IMR-90 (cell line): ENCODE data around the gene FER1L5. TPM values are rescaled to one million over a fixed set of nuclear protein-coding genes. Genes with fewer than 3 reads are reported as not detected.
A peak's percentile ranks its signal among the peaks of the same experiment; 100 is the strongest.

Experiments used
- ATAC-seq: fragments of 200-7000 bp; cut with Tn5 transposase; 2 replicates; pipeline ENCODE4 v1.9.1; 2020; ENCODE audit warnings: low read depth, mild to moderate bottlenecking, moderate library complexity
- BruUV-seq: library from RNA; stranded (reverse); fragments of 400-500 nt; replicated peaks from 2 replicates; lab custom pipeline; 2021; lab: Mats Ljungman, UMichigan
- CTCF ChIA-PET: fragments of 300-600 bp; formaldehyde crosslinking; extraction: SDS; loops from one replicate; lab custom pipeline; 2021; ENCODE audit warnings: antibody characterized with exemption; lab: Yijun Ruan, JAX
- POLR2A ChIA-PET: fragments of 300-600 bp; sonication (Branson Sonifier 250); formaldehyde crosslinking; loops from one replicate; lab custom pipeline; 2022; ENCODE audit warnings: antibody characterized with exemption; ENCODE audit not compliant: unreplicated experiment; lab: Charles Lee
- DNase-seq: peaks from one replicate; pipeline ENCODE4 v3.0.0; 2013
- H2AFZ ChIP-seq: replicated peaks from 2 replicates; pipeline ENCODE3; 2013; ENCODE audit warnings: low read length, mild to moderate bottlenecking; ENCODE audit not compliant: poor library complexity
- H2AK5ac ChIP-seq: 2 replicates; pipeline ENCODE4 v1.6.1; 2013; ENCODE audit warnings: low read depth, low read length, inconsistent platforms
- H2AK9ac ChIP-seq: replicated peaks from 2 replicates; pipeline ENCODE3; 2013; ENCODE audit warnings: mild to moderate bottlenecking, low read depth, low read length, moderate library complexity; ENCODE audit not compliant: poor library complexity
- H2BK120ac ChIP-seq: 2 replicates; pipeline ENCODE4 v1.6.1; 2013; ENCODE audit warnings: low read depth, low read length, inconsistent platforms
- H2BK15ac ChIP-seq: 3 replicates; pipeline ENCODE4 v1.6.1; 2013; ENCODE audit warnings: low read depth, low read length, inconsistent platforms
- H2BK20ac ChIP-seq: 2 replicates; pipeline ENCODE4 v1.6.1; 2013; ENCODE audit warnings: low read depth, mild to moderate bottlenecking, inconsistent platforms, low read length, moderate library complexity
- H2BK5ac ChIP-seq: 2 replicates; pipeline ENCODE4 v1.6.1; 2013; ENCODE audit warnings: mild to moderate bottlenecking, low read depth, low read length, inconsistent platforms; ENCODE audit not compliant: poor library complexity, severe bottlenecking
- H3K14ac ChIP-seq: replicated peaks from 2 replicates; pipeline ENCODE4 v1.6.1; 2013; ENCODE audit warnings: low read depth, low read length, inconsistent platforms
- H3K18ac ChIP-seq: 2 replicates; pipeline ENCODE4 v1.6.1; 2013; ENCODE audit warnings: low read depth, low read length, control low read depth
- H3K23ac ChIP-seq: 2 replicates; pipeline ENCODE4 v1.6.1; 2013; ENCODE audit warnings: low read depth, low read length, inconsistent platforms
- H3K27ac ChIP-seq: 2 replicates; pipeline ENCODE4 v1.5.1; 2013; ENCODE audit warnings: mild to moderate bottlenecking, control low read depth, low read length; ENCODE audit not compliant: insufficient read depth
- H3K27me3 ChIP-seq: 2 replicates; pipeline ENCODE4 v1.6.1; 2013; ENCODE audit warnings: low read length; ENCODE audit not compliant: control insufficient read depth, insufficient read depth
- H3K36me3 ChIP-seq: 2 replicates; pipeline ENCODE4 v1.6.1; 2013; ENCODE audit warnings: low read length, mixed read lengths; ENCODE audit not compliant: control insufficient read depth, insufficient read depth
- H3K4ac ChIP-seq: 2 replicates; pipeline ENCODE4 v1.6.1; 2013; ENCODE audit warnings: low read depth, low read length, inconsistent platforms
- H3K4me1 ChIP-seq: 2 replicates; pipeline ENCODE4 v1.6.1; 2013; ENCODE audit warnings: low read length, mixed read lengths; ENCODE audit not compliant: control insufficient read depth, insufficient read depth
- H3K4me2 ChIP-seq: 2 replicates; pipeline ENCODE4 v1.6.1; 2013; ENCODE audit warnings: low read depth, mild to moderate bottlenecking, control low read depth, low read length, moderate library complexity
- H3K4me3 ChIP-seq: 2 replicates; pipeline ENCODE4 v1.5.1; 2013; ENCODE audit warnings: low read depth, mild to moderate bottlenecking, control low read depth, low read length, moderate library complexity; ENCODE audit not compliant: insufficient read depth
- H3K56ac ChIP-seq: 2 replicates; pipeline ENCODE4 v1.6.1; 2013; ENCODE audit warnings: low read length, inconsistent platforms; ENCODE audit not compliant: insufficient read depth; ENCODE audit errors: extremely low read depth
- H3K79me1 ChIP-seq, 2 experiments: 2 replicates each; pipeline ENCODE4 v1.6.1; 2013; ENCODE audit warnings: low read length in 2 of 2, inconsistent platforms in 1 of 2, low read depth in 1 of 2
- H3K9ac ChIP-seq: 2 replicates; pipeline ENCODE4 v1.6.1; 2013; ENCODE audit warnings: low read depth, low read length, control low read depth
- H3K9me1 ChIP-seq: 2 replicates; pipeline ENCODE4 v1.6.1; 2013; ENCODE audit warnings: low read length, inconsistent platforms; ENCODE audit not compliant: insufficient read depth
- H3K9me3 ChIP-seq: 2 replicates; pipeline ENCODE4 v1.6.1; 2013; ENCODE audit warnings: low read length; ENCODE audit not compliant: control insufficient read depth, insufficient read depth
- H4K20me1 ChIP-seq: 2 replicates; pipeline ENCODE4 v1.6.1; 2013; ENCODE audit warnings: low read length, inconsistent platforms; ENCODE audit not compliant: insufficient read depth
- H4K5ac ChIP-seq: 2 replicates; pipeline ENCODE4 v1.6.1; 2013; ENCODE audit warnings: mild to moderate bottlenecking, low read depth, low read length, control low read depth
- H4K8ac ChIP-seq, 2 experiments: 2 replicates each; pipeline ENCODE4 v1.6.1; 2013; ENCODE audit warnings: low read depth in 2 of 2, low read length in 2 of 2, control low read depth in 1 of 2, inconsistent platforms in 1 of 2
- H4K91ac ChIP-seq: 2 replicates; pipeline ENCODE4 v1.6.1; 2013; ENCODE audit warnings: low read depth, low read length, inconsistent platforms; ENCODE audit not compliant: insufficient read depth
- BHLHE40 ChIP-seq: fragments of 150-350 bp; IDR thresholded peaks from 2 replicates; pipeline ENCODE4 v1.6.1; 2016; ENCODE audit warnings: mild to moderate bottlenecking, low read depth, low read length
- CEBPB ChIP-seq: IDR thresholded peaks from 2 replicates; pipeline ENCODE4 v1.6.1; 2012; ENCODE audit warnings: low read depth, low read length, improper control_type of control experiment
- CHD1 ChIP-seq: IDR thresholded peaks from 2 replicates; pipeline ENCODE4 v1.6.1; 2012; ENCODE audit warnings: low read depth, low read length, improper control_type of control experiment
- CTCF ChIP-seq: conservative IDR thresholded peaks from 2 replicates; pipeline ENCODE4 v1.5.1; 2012; ENCODE audit warnings: mild to moderate bottlenecking, low read depth, low read length, improper control_type of control experiment
- FOS ChIP-seq: fragments of 150-350 bp; IDR thresholded peaks from 2 replicates; pipeline ENCODE4 v1.6.1; 2016; ENCODE audit warnings: low read depth, low read length
- MAFK ChIP-seq: IDR thresholded peaks from 2 replicates; pipeline ENCODE4 v1.6.1; 2012; ENCODE audit warnings: low read depth, low read length, improper control_type of control experiment
- MAZ ChIP-seq: IDR thresholded peaks from 2 replicates; pipeline ENCODE4 v1.6.1; 2012; ENCODE audit warnings: low read depth, mild to moderate bottlenecking, low read length, improper control_type of control experiment, moderate library complexity, borderline replicate concordance
- MXI1 ChIP-seq: IDR thresholded peaks from 2 replicates; pipeline ENCODE4 v1.6.1; 2012; ENCODE audit warnings: low read depth, mild to moderate bottlenecking, low read length, moderate library complexity, borderline replicate concordance
- NFE2L2 ChIP-seq: fragments of 150-350 bp; IDR thresholded peaks from 2 replicates; pipeline ENCODE4 v1.6.1; 2016; ENCODE audit warnings: low read depth, mild to moderate bottlenecking, low read length
- RAD21 ChIP-seq: IDR thresholded peaks from 2 replicates; pipeline ENCODE4 v1.6.1; 2012; ENCODE audit warnings: low read length, improper control_type of control experiment
- RCOR1 ChIP-seq: IDR thresholded peaks from 2 replicates; pipeline ENCODE4 v1.6.1; 2012; ENCODE audit warnings: mild to moderate bottlenecking, low read length, improper control_type of control experiment; ENCODE audit not compliant: insufficient replicate concordance
- RFX5 ChIP-seq: IDR thresholded peaks from 2 replicates; pipeline ENCODE4 v1.8.0; 2012; ENCODE audit warnings: low read depth, mild to moderate bottlenecking, low read length, moderate library complexity
- SMC3 ChIP-seq: fragments of 150-350 bp; IDR thresholded peaks from 2 replicates; pipeline ENCODE4 v1.6.1; 2016; ENCODE audit warnings: low read depth, mild to moderate bottlenecking, antibody characterized with exemption, low read length, moderate library complexity
- WGBS, 2 experiments: methylation state at CpG; one replicate each; pipeline versions ENCODE4 v1.1.5 to v1.1.7; 2013; ENCODE audit warnings: missing lambda C conversion rate in 2 of 2; ENCODE audit not compliant: insufficient read length in 1 of 2; ENCODE audit errors: extremely low coverage in 2 of 2; 5-methylcytosine and 5-hydroxymethylcytosine counted together
- dilution Hi-C: fragments of 300-500 bp; cut with HindIII; formaldehyde crosslinking; loops from one replicate; pipeline ENCODE4 v1.14.3; 2018; ENCODE audit warnings: low sequenced_read_pairs; ENCODE audit not compliant: unreplicated experiment
- in situ Hi-C: fragments of 300-500 bp; cut with MboI; formaldehyde crosslinking; loops from 3 replicates; pipeline ENCODE4 v1.14.3; 2019; ENCODE audit warnings: low sequenced_read_pairs, inconsistent platforms, mixed read lengths
- intact Hi-C: fragments of 100-400 bp; cut with micrococcal nuclease; formaldehyde crosslinking; loops from 2 replicates; pipeline ENCODE4 v1.10.0; 2022
- polyA plus RNA-seq, 3 experiments: library from polyadenylated mRNA; depleted of rRNA; stranded (reverse); fragments of >200 nt; gene quantifications; 2 replicates each; pipeline ENCODE4 v1.2.3, GENCODE V29; 2012; ENCODE audit warnings: low replicate concordance in 1 of 3
- total RNA-seq: library from RNA; depleted of rRNA; stranded (reverse); fragments of >200 nt; gene quantifications from 2 replicates; pipeline ENCODE4 v1.2.3, GENCODE V29; 2012
- TF ChIP-seq, protein P1 (sequence below): fragments of 150-350 bp; IDR thresholded peaks from 2 replicates; pipeline ENCODE4 v1.6.1; 2016; ENCODE audit warnings: low read depth, mild to moderate bottlenecking, low read length, moderate library complexity, borderline replicate concordance

FER1L5 gene
- total and polyA plus RNA-seq, 2 of the 4 experiments (the other 2 are of a cell fraction), result 0.15 to 0.36 TPM

DNA sequence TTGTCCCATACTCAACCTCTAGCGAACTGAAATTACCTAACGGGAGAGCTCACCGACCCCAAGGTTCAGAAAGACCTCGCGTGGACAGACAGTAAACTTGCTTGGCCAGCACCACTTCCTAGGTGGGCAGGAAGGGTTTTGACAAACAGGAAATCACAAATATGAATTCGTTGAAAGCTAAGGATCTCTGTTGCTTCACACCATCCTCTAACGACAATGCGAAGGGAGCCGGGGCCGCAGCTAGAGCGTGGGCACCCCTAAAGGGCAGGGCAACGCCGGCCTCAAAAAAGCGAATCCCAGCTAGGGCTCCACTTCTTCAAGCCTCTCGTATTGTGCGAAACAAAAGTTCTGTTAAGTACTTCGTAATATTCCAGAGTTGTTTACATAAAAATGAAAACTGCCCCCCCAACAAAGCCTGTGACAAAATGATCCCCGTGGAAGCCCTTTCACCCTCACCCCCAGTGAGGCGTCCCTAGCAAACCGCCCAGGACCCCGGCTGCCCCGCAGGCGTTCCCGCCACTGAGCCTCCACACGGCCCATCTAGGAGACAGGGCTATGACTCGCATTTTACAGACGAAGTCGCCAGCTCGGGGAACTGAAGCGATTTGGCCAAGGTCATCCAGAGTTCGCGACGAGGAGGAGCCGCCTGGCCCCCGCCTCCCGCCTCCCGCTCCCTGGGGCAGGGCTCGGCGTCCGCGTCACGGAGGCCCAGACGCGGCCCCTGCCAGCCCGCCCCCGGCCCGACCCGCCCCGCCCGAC lies 5.0 kb upstream of the FER1L5 start:
- H3K56ac ChIP-seq, result peak overlapping the region; percentile 70; the same call in 1 of the 2 replicates
- H3K18ac ChIP-seq, result peak overlapping the region; percentile 51
- ATAC-seq (peak; percentile 89), DNase-seq (peak; percentile 88)
- peak overlapping the region; percentile 60 for H2BK120ac ChIP-seq
- peaks cover 6% of the 10 kb centered on the region for H3K9me1 ChIP-seq
- BruUV-seq, result no TSS peak
- peak overlapping the region; percentile 88 for H2AK9ac ChIP-seq
- H2AFZ ChIP-seq, result peak overlapping the region; percentile 99
- H3K4me1 ChIP-seq, result peaks cover 11% of the 10 kb centered on the region
- intact Hi-C loops (loop anchor here (2.0 to 5.0 kb wide), 2 partner anchors 19 to 105 kb away; partner anchors contain the start of gene LMAN2L), in situ Hi-C loops (no loop called here), dilution Hi-C loops (no loop called here)
- H4K8ac ChIP-seq, result peak overlapping the region; percentile 7 to 78; a peak in 3 of 4 replicates
- H4K20me1 ChIP-seq, result peaks cover 1% of the 10 kb centered on the region; the same call in 1 of the 2 replicates
- ChIA-PET POLR2A (no interaction called here), CTCF (interaction anchor here (1.1 kb wide), 1 partner anchor 124 kb away, joined by 4 read pairs; no protein-coding TSS in a partner anchor)
- H3K27ac ChIP-seq, result peak overlapping the region; percentile 84
- peak overlapping the region; percentile 59 for H3K9ac ChIP-seq
- H3K36me3 ChIP-seq, result peaks cover 3% of the 10 kb centered on the region
- peak overlapping the region; percentile 82 for H2BK5ac ChIP-seq
- WGBS, 2 experiments, result 0% methylated on average over 12 of the region's 50 CpGs; no CpG with 5 or more reads in 1 of the 2 experiments
- peak overlapping the region; percentile 57 for H2AK5ac ChIP-seq
- H3K79me1 ChIP-seq, result peaks cover 16 to 47% of the 10 kb centered on the region in 2 experiments
- no peaks in the 10 kb centered on the region for H3K9me3 ChIP-seq
- no peaks in the 10 kb centered on the region for H3K27me3 ChIP-seq
- peak overlapping the region; percentile 93 for H3K14ac ChIP-seq
- peak overlapping the region; percentile 95 for H3K23ac ChIP-seq
- H3K4me3 ChIP-seq, result peak overlapping the region; percentile 87
- H4K5ac ChIP-seq, result peak overlapping the region; percentile 23; the same call in 1 of the 2 replicates
- peak overlapping the region; percentile 98 for H3K4me2 ChIP-seq
- peak overlapping the region; percentile 40; the same call in 1 of the 3 replicates for H2BK15ac ChIP-seq
- peak overlapping the region; percentile 85 for H3K4ac ChIP-seq
- peak overlapping the region; percentile 67 for H4K91ac ChIP-seq
- peak overlapping the region; percentile 40 for H2BK20ac ChIP-seq
- TF ChIP-seq, protein P1, sequence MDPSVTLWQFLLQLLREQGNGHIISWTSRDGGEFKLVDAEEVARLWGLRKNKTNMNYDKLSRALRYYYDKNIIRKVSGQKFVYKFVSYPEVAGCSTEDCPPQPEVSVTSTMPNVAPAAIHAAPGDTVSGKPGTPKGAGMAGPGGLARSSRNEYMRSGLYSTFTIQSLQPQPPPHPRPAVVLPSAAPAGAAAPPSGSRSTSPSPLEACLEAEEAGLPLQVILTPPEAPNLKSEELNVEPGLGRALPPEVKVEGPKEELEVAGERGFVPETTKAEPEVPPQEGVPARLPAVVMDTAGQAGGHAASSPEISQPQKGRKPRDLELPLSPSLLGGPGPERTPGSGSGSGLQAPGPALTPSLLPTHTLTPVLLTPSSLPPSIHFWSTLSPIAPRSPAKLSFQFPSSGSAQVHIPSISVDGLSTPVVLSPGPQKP, result no peak
- TF ChIP-seq RFX5, result no peak
- no peak for TF ChIP-seq NFE2L2
- TF ChIP-seq MAFK, result no peak
- no peak for TF ChIP-seq CTCF
- TF ChIP-seq MXI1, result peak; percentile 18; the same call in 1 of the 2 replicates
- no peak for TF ChIP-seq BHLHE40
- no peak for TF ChIP-seq RCOR1
- TF ChIP-seq MAZ, result peak; percentile 36; the same call in 1 of the 2 replicates
- no peak for TF ChIP-seq RAD21
- TF ChIP-seq FOS, result 0 out of 2 replicates have a peak, but pooled peaks have one; percentile 2
- TF ChIP-seq CEBPB, result peak; percentile 22; the same call in 1 of the 2 replicates
- no peak for TF ChIP-seq SMC3
- no peak; the same call in 1 of the 2 replicates for TF ChIP-seq CHD1
